ENCODE data around the gene BRMS1.
"Not testable (repeated sequence)": the region's sequence is repeated elsewhere in the genome, so short reads cannot be mapped to it uniquely, and the experiment has no call there.

BRMS1 gene

DNA sequence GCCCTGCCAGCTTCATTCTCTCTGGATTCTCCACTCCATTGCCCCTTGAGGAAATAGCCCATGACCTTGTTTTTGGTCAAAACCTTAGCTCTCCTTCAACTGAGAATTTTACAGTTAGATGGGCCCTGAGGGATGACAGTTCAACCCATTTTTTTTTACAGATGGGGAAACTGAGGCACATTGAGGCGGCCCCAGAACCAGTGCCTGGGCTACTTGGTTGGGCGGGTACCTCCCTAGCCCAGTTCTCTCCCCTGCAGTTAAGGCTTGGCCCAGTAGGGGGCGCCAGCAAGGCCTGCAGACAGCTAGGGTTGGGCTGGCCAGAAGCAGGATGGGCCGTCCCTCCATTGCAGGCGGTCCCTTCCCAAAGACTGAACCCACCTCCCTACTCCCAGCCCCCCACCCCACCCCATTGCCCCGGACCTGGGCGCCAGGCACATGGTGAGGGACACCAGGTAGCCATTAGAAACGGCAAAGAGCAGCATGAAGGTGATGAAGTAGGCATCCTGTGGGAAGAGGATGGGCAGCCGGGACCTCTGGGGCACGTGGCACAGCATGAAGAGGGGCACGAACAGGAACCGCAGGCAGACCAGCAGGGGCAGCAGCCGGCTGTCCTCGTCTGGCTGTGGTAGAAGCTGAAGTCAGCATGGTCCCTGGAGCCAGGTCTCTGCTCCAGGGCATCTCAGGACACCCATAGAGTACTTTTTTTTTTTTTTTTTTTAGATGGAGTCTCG, 19.1 kb upstream of the BRMS1 start:
- peak; percentile 63 to 66 for DNase-seq (ENCODE audit: low read depth in 1 of 2, low spot score in 1 of 2)

DNA sequence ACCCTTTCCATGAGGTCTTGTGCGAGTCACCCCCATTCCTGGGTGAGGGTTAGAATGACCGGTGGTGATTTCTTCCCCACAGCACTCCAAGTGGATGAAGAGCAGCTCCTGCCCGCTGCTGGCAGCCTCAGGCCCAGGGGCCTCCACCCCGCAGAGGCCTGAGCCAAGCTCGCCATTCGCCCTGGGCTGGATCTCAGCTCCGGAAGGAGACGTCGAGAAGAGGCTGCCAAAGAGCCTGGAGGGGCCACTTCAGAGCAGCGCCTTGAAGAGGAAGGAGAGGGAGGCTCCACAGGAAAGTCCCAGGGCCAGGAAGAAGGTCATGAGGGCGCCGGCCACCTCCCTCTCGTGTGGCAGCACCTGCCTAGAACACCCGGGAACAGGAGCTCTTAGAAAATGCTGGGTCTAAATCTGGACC, 18.3 kb upstream of the BRMS1 start:
- no peak for DNase-seq (ENCODE audit: low read depth in 1 of 2, low spot score in 1 of 2)

DNA sequence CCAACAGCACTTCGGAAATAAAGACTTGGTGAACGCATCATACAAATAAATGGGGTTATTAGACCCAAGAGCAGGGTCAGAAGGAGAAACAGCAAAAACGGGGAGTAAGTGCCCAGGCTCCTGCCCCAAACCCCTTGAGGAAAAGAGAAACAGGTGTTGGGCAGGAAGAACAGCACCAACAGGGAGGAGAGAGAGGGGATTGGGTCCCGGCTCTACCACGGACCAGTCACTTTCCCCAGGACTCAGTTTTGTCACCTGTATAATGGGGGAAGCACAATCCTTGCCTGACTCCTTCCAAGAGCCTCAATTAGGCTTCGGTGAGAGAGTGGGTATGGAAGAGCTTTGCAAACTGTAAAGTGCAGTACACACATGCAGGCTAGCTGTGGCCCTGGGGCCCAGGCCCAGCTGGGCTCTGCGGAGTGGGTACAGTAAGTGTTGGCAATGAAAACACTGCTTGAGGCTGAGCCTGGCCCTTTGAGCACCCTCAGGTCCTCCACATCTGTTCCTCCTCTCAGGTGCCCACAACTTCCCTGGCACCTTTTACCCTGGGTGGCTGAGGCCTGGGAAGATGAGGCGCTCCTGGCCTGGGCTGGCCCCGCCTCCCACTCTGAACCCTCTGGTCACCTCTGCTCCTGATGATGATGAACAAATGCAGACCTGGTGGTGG, 17.7 kb upstream of the BRMS1 start:
- DNase-seq (ENCODE audit: low read depth in 1 of 2, low spot score in 1 of 2), result no peak

DNA sequence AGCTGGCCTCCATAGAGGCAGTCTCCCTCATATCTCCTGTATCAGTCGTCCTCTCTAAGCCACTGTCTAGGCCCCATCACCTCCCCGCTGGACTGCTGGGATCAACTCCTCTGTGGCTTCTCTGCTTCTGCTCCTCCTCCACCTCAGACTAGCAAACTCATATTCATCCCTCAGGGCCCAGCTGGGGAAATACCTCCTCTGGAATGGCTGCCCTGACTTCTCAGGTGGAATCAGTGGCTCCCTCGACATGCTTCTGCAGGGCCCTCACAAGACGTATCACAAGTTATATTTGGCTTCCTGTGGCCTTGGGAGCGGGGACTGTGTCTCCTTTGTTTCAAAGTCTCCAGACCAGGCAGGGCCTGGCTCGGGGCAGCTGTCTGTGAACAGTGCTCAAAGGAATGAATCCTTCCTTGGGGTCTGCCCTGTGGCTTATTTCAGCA, 16.6 kb upstream of the BRMS1 start:
- no peak for DNase-seq (ENCODE audit: low read depth in 1 of 2, low spot score in 1 of 2)

DNA sequence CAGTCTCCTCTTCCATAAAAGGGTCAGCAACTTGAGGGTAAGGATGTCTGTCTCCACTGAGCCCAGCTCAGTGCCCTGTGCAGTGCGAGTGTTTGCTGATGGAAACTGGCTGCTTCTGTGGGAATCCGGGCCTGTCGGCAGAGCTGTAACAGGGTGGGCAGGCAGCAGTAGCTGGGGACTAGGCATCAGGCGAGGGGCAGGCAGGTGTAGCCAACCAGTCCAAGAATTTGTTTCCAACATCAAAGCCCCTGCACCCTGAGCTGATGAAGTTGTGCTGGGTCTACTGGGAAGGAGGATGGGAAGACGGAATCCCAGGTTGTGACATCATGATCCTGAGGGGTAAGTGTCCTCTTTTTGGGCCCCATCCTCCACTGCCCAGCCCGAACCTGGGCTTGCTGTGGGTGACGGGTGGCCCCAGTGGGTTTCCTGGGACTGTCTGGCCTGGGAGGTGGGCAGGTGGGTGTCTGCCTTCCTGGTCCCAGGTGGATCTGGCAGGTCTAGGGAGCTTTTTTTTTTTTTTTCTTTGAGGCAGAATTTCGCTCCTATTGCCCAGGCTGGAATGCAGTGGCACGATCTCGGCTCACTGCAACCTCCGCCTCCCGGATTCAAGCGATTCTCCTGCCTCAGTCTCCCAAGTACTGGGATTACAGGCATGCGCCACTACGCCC, 15.6 kb upstream of the BRMS1 start:
- no peak for DNase-seq (ENCODE audit: low read depth in 1 of 2, low spot score in 1 of 2)

DNA sequence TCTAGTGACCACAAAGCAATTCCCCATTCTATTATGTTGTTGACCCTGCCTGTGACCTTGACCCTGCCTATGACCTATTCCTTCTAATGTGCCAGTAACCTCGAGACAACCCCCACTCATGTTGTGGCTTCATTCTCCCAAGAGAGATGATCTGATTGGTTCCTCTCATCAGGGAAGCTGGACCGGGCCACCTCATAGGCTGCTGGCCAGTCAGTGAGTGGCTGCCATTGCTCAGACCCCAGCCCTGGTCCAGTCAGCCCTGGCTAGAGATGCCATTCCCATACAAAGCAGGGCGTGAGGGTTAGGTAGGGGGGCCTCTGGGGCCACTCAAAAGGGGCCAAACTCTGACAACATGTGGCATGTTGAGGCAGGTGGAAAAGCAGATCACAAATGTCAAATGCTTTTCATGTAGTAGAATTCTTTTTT, 14.8 kb upstream of the BRMS1 start:
- DNase-seq (ENCODE audit: low read depth in 1 of 2, low spot score in 1 of 2), result no peak

DNA sequence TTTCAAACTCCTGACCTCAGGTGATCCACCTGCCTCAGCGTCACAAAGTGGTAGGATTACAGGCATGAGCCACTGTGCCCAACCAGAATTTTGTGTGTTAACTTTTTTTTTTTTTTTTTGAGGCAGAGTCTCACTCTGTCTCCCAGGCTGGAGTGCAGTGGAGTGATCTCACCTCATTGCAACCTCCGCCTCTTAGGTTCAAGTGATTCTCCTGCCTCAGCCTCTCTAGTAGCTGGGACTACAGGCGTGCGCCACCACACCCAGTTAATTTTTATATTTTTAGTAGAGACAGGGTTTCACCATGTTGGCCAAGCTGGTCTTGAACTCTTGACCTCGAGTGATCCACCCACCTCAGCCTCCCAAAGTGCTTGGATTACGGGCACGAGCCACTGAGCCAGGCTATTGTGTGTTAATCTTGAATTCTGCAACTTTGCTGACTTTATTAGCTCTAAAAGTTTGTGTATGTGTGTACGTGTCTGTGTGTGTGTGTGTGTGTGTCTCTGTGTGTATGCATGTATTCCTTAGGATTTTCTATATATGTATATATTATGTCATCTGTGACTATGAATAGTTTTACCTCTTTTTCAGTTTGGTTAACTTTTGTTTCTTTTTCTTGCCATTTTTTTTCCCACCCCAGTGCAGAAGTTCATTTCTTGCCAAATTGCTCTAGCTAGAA, 5.8 kb upstream of the BRMS1 start:
- DNase-seq (ENCODE audit: low read depth in 1 of 2, low spot score in 1 of 2), result not testable (repeated sequence)

DNA sequence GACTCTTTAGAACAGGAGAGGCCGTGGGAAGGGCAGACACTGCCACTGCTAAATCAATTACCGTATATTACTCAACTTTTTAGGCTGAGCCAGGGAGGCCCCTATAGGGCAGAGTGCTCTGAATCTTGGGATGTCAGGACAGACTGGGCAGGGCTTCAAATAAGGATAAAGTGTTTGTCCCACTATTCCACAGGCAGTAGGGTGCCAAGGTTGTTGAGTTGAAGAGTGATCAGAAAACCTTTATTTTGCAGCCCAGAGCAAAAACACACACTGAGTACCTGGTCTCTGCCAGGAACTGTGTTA, 4.1 kb upstream of the BRMS1 start:
- no peak for DNase-seq (ENCODE audit: low read depth in 1 of 2, low spot score in 1 of 2)

DNA sequence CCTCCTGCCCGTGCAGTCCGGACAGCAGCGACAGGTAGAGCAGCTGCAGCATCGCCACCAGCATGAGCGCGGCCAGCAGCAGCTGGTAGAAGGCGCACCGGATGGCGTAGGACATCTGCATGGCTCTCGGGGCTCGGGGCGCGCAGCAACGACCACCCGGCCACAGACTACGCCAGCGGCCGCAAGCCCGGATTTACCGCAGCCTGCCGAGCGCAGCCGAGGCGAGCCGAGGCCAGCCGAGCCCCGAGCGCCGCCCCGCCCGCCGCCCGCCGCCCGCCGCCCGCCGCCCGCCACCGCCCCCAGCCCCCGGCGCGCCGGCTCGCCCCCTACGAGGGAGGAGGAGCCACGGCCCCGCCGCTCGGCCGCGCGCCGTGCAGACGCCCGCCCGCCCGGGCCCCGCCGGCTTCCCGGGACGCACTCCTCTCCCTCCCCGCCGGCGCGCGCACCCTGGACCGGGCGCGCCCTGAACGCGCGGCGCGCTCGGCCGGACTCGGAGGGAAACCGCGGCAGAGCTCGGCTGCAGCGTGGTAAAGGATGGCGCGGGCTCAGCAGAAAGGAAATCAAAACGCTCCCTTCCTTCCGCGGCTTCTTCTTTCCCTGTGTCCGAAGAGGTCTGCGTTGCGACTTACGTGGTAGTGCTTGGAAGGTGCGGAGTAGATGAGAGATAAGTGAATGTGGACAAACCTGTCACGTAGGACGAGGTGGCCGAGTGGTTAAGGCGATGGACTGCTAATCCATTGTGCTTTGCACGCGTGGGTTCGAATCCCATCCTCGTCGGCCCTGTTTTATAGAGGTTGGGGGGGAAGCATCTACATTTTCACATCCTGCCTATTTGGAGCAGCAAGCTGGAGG, 2.7 kb upstream of the BRMS1 start, which contains the start of gene B4GAT1:
B4GAT1 (minus strand) TSS at position 205 of the 852 bp plus-strand sequence; CDS start at position 121, 84 bp downstream.
- DNase-seq (ENCODE audit: low read depth in 1 of 2, low spot score in 1 of 2), result peak; percentile 82 to 87

DNA sequence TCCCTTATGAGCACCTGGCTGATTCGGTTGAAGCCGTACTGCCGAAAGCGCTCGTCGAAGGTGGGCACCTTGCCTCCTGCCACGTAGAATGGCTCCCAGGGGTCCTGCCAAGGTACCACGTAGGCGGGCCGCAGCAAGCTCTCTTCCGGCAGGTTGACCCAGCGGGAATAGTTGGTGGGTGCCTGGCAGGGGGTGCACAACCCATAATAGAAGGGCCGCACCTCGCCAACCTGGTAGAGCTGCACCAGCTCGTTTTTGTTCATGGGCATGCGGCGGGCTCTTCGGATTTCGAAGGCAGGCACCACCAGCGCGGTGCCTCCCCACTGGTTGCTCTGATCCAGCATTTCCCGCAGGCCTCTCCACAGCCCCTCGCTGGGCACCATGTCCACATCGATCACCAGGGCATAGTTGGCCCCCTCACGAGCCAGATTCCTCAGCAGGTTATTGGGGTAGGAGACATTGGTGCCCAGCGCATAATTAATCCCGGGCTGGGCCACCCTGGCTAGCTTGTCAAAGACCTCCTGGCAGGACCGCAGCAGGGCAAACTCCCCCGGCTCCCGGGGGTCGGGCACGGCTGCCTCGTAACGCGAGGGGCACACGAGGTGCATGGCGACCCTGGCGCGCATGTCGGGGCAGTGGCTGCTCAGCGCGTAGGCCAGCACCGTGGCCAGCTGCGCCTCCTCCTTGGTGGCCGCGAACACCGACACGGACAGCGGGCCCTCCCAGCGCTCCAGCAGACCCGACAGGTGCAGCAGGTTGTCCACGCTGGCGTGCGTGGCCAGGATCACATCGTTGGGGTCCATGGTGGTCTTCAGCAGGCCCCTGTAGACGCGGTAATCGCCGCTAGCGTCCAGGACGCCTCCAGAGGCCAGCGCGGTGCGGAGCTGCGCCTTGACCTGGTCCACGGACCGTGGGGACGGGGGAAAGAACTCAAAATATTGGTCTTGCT, 1.8 kb upstream of the BRMS1 start:
- no peak for DNase-seq (ENCODE audit: low read depth in 1 of 2, low spot score in 1 of 2)

DNA sequence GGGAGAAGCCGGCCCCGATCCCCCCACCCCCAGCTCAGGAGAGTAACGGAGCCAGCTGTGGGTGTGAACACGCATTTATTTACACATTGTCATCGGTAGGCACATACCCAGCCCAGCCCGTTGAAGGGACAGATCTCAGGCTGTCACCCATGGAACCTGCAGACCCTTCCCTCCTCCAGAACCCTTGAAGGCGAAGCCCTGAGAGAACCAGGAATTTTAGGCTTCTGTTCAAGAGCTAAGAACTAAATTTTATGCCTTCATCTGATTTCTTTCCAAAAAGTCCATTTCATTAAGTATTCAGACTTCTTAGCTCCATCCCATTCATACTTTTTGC, 379 bp upstream of the BRMS1 start:
- no peak for DNase-seq (ENCODE audit: low read depth in 1 of 2, low spot score in 1 of 2)

DNA sequence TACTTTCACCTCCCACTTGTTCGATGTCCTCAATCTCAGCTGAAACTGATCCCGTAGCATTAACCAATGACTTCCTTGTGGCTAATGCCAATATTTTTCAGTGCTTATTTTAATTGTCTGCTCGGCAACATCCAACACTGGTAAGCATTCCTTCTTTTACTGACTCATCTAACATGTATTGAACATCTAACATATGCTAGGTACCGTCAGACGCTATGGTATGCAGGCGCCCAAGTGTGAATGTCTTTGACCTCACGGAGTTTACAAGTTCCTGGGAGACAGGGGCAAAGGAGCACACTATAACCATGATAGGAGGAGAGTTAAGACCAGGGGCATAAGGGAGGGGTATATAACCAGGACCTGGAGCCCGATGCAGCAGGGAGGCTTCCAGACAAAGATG, 1.7 kb downstream of the BRMS1 start:
- DNase-seq (ENCODE audit: low read depth in 1 of 2, low spot score in 1 of 2), result no peak

DNA sequence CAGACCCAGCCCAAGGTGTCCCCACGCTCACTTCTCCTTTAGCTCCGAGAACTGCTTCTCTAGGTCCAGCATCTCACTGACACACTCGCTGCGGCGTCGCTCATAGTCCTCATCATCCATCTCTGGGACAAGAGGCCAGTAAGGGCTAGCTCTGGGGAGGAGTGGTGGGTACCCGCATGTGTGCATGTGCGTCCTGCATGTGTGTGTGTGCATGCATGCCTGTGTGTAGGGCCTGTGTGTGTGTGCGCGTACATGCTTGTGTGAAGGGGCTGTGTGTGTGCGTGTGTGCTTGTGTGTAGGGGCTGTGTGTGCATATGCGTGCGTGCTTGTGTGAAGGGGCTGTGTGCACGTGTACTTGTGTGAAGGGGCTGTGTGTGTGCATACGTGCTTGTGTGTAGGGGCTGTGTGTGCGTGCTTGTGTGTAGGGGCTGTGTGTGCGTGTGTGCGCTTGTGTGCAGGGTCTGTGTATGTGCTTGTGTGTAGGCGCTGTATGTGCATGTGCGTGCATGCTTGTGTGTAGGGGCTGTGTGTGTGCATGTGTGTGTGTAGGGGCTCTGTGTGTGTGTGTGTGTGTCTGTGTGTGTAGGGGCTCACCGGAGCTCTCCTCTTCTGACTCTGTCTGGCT, 3.3 kb downstream of the BRMS1 start:
- DNase-seq (ENCODE audit: low read depth in 1 of 2, low spot score in 1 of 2), result no peak

DNA sequence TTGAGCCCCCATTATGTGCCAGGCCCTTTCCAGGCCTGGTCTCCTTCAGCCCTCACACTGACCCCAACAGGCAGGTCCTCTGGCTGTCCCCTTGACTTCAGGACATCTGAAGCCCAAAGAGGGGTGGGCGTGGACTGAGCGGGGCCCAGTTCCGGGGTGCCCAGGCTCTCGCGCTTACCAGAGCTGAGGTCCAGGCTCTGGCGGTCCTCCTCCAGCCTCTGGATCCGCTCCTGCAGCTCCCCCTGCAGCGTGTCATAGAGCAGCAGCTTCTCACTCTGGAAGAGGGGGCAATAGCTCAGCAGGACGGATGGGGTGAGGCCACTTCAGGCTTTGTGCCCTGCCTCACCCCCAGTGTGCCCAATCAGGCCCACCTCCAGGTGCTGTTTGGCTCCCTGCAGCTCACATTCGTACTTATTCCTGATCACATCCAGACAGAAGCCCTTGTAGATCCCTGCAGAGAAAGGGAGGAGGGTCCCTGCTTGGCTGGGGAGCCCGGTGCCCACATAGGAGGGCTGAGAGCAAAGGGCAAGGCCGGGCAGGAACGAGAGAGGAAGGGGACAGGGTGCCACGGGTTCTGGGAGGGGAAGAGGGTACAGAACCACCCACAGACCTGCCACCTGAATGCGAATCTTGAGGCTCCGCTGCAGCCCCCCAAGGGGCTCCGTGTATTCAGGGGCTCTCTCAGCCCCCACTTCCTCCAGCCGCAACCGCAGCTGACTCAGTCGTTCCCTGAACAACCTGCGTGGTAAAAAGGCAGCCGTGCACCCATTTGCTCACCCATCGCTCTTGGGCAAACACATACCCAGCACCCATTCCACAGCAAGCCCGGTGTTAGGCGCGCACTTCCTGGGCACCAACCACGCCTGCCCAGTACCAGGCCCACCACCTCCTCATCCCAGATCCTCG, 4.1 kb downstream of the BRMS1 start:
- DNase-seq (ENCODE audit: low read depth in 1 of 2, low spot score in 1 of 2), result no peak

DNA sequence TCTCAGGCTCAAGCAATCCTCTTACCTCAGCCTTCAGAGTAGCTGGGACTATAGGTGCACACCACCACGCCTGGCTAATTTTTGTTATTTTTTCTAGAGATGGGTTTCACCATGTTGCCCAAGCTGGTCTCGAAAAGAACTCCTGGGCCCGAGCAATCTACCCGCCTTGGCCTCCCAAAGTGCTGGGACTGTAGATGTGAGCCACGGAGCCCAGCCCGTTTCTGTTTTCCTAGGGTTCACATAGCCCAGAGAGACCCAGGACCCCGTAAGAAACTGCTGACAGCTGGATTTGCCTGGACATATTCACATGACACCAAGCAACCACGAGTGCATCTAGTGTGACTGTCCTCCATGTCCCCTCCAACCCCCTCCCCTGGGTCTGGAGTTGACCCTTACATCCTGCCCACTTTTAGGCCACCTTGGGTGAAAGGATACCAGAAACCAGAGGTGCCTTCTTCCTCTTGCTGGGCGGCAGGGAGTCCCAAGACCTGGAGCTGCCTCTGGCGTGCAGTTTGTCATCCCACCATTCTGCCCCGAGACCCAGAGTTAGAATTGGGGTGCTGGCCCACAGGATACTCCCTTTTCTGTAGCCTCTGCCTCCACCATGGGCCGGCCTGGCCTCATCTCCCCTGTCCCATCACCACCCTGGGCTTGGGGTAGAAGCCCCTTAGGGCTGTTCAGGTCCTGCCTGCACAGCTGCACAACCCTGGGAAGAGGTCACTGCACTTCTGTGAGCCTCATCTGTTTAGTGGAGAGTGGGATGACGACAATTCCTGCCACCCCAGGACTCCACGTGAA, 5.0 kb downstream of the BRMS1 start:
- DNase-seq (ENCODE audit: low read depth in 1 of 2, low spot score in 1 of 2), result no peak

DNA sequence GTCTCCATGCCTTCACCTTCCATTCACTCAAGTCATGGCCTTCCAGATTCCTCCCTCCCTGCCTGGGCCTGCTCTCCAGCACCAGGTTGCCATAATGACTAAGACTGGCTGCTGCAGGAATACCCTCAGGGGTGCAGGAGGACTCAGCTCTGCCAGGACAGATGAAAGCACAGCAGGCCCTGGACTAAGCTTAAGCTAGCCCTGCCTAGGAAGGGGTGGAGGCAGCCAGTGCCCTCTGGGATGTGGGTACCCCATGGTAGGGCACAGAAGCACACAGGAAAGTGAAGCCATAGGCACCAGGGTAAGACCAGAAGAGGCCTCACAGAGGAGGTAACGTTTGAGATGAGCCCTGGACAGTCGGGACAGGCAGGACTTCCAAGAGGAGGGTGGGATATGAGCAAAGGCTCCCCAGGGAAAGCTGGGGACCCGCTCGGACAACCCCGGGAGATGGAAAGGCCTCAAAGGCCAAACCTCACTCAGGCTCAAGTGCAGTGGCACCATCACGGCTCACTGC, 5.7 kb downstream of the BRMS1 start:
- no peak for DNase-seq (ENCODE audit: low read depth in 1 of 2, low spot score in 1 of 2)

Data from activated CD4-positive, alpha-beta T cell treated with anti-CD3 and anti-CD28 coated beads, Interleukin-2, amount 50 U/mL, for 24 hours (primary cell).